ENCODE results near the gene DVL2.
"Not testable (repeated sequence)": the region's sequence is repeated elsewhere in the genome, so short reads cannot be mapped to it uniquely, and the experiment has no call there.

The DVL2 gene

GRCh38 chr17:7192271-7192937 lies 41.9 kb downstream of the DVL2 start:
- no peak overlapping the region for H3K27ac ChIP-seq
- H3K4me3 ChIP-seq: no peak overlapping the region
- peaks cover 38% of the 10 kb centered on the region; the same call in 1 of the 2 replicates for H3K36me3 ChIP-seq (ENCODE audit: insufficient read depth, low read length)
- H3K9ac ChIP-seq (ENCODE audit: insufficient read length): no peak overlapping the region
- H3K9me3 ChIP-seq (ENCODE audit: low read depth, low read length): no peaks in the 10 kb centered on the region
- TF ChIP-seq POLR2AphosphoS5 (IDR thresholded peaks at IDR 0.05; ENCODE audit: borderline replicate concordance, low read depth, low read length): no peak
- no peak for TF ChIP-seq EZH2 (IDR thresholded peaks at IDR 0.05)
- no peak for TF ChIP-seq FOXP2 (optimal IDR thresholded peaks at IDR 0.05; ENCODE audit: control extremely low read depth, extremely low read length, insufficient read depth)
- no peak for DNase-seq (ENCODE audit: low read depth, low spot score)

- Histone ChIP-seq H3K9me3 (ENCODE audit: low read depth, low read length) (no peaks in the 10 kb centered on the region), H3K27ac (no peak overlapping the region), H3K36me3 (ENCODE audit: insufficient read depth, low read length) (peaks cover 32% of the 10 kb centered on the region; the same call in 1 of the 2 replicates), H3K4me3 (no peak overlapping the region), H3K9ac (ENCODE audit: insufficient read length) (no peak overlapping the region)
- TF ChIP-seq POLR2AphosphoS5 (IDR thresholded peaks at IDR 0.05; ENCODE audit: borderline replicate concordance, low read depth, low read length) (no peak), EZH2 (IDR thresholded peaks at IDR 0.05) (no peak), FOXP2 (optimal IDR thresholded peaks at IDR 0.05; ENCODE audit: control extremely low read depth, extremely low read length, insufficient read depth) (no peak)
- DNase-seq (ENCODE audit: low read depth, low spot score): no peak
These were observed 42.6 kb downstream of the DVL2 start for GRCh38 chr17:7191571-7192270.

GRCh38 chr17:7191069-7191468 lies 43.2 kb downstream of the DVL2 start:
- H3K36me3 ChIP-seq (ENCODE audit: insufficient read depth, low read length): peaks cover 25% of the 10 kb centered on the region; the same call in 1 of the 2 replicates
- no peak for DNase-seq (ENCODE audit: low read depth, low spot score)
- no peak overlapping the region for H3K4me3 ChIP-seq
- H3K27ac ChIP-seq: no peak overlapping the region
- no peak overlapping the region for H3K9ac ChIP-seq (ENCODE audit: insufficient read length)
- TF ChIP-seq POLR2AphosphoS5 (IDR thresholded peaks at IDR 0.05; ENCODE audit: borderline replicate concordance, low read depth, low read length) (no peak), FOXP2 (optimal IDR thresholded peaks at IDR 0.05; ENCODE audit: control extremely low read depth, extremely low read length, insufficient read depth) (no peak), EZH2 (IDR thresholded peaks at IDR 0.05) (no peak)
- no peaks in the 10 kb centered on the region for H3K9me3 ChIP-seq (ENCODE audit: low read depth, low read length)

GRCh38 chr17:7190276-7190917 lies 43.9 kb downstream of the DVL2 start:
- H3K27ac ChIP-seq: no peak overlapping the region
- no peak overlapping the region for H3K9ac ChIP-seq (ENCODE audit: insufficient read length)
- DNase-seq (ENCODE audit: low read depth, low spot score): no peak
- no peaks in the 10 kb centered on the region for H3K9me3 ChIP-seq (ENCODE audit: low read depth, low read length)
- H3K4me3 ChIP-seq: no peak overlapping the region
- H3K36me3 ChIP-seq (ENCODE audit: insufficient read depth, low read length): peaks cover 19% of the 10 kb centered on the region; the same call in 1 of the 2 replicates
- TF ChIP-seq EZH2 (IDR thresholded peaks at IDR 0.05): no peak
- TF ChIP-seq POLR2AphosphoS5 (IDR thresholded peaks at IDR 0.05; ENCODE audit: borderline replicate concordance, low read depth, low read length): no peak
- no peak for TF ChIP-seq FOXP2 (optimal IDR thresholded peaks at IDR 0.05; ENCODE audit: control extremely low read depth, extremely low read length, insufficient read depth)

- H3K36me3 ChIP-seq (ENCODE audit: insufficient read depth, low read length): peaks cover 4% of the 10 kb centered on the region; the same call in 1 of the 2 replicates
- no peak overlapping the region for H3K9ac ChIP-seq (ENCODE audit: insufficient read length)
- no peak for TF ChIP-seq EZH2 (IDR thresholded peaks at IDR 0.05)
- no peak for TF ChIP-seq FOXP2 (optimal IDR thresholded peaks at IDR 0.05; ENCODE audit: control extremely low read depth, extremely low read length, insufficient read depth)
These were observed 48.1 kb downstream of the DVL2 start for GRCh38 chr17:7186241-7186640.

GRCh38 chr17:7184647-7185046 lies 49.7 kb downstream of the DVL2 start:
- Histone ChIP-seq H3K4me3 (no peak overlapping the region), H3K9ac (ENCODE audit: insufficient read length) (no peak overlapping the region), H3K9me3 (ENCODE audit: low read depth, low read length) (no peaks in the 10 kb centered on the region), H3K27ac (no peak overlapping the region), H3K36me3 (ENCODE audit: insufficient read depth, low read length) (no peaks in the 10 kb centered on the region)
- no peak for DNase-seq (ENCODE audit: low read depth, low spot score)
- TF ChIP-seq POLR2AphosphoS5 (IDR thresholded peaks at IDR 0.05; ENCODE audit: borderline replicate concordance, low read depth, low read length) (no peak), FOXP2 (optimal IDR thresholded peaks at IDR 0.05; ENCODE audit: control extremely low read depth, extremely low read length, insufficient read depth) (no peak), EZH2 (IDR thresholded peaks at IDR 0.05) (no peak)

More at GRCh38 chr17:7186241-7186640, 48.1 kb downstream of the DVL2 start:
- Histone ChIP-seq H3K4me3 (no peak overlapping the region), H3K27ac (no peak overlapping the region), H3K9me3 (ENCODE audit: low read depth, low read length) (no peaks in the 10 kb centered on the region)
- DNase-seq (ENCODE audit: low read depth, low spot score): no peak

- no peak for DNase-seq (ENCODE audit: low read depth, low spot score)
- TF ChIP-seq FOXP2 (optimal IDR thresholded peaks at IDR 0.05; ENCODE audit: control extremely low read depth, extremely low read length, insufficient read depth): no peak
- TF ChIP-seq POLR2AphosphoS5 (IDR thresholded peaks at IDR 0.05; ENCODE audit: borderline replicate concordance, low read depth, low read length): no peak
- no peak for TF ChIP-seq EZH2 (IDR thresholded peaks at IDR 0.05)
- H3K36me3 ChIP-seq (ENCODE audit: insufficient read depth, low read length): no peaks in the 10 kb centered on the region
- H3K9ac ChIP-seq (ENCODE audit: insufficient read length): no peak overlapping the region
- no peak overlapping the region for H3K27ac ChIP-seq
- H3K4me3 ChIP-seq: no peak overlapping the region
- H3K9me3 ChIP-seq (ENCODE audit: low read depth, low read length): no peaks in the 10 kb centered on the region
These were observed 50.2 kb downstream of the DVL2 start for GRCh38 chr17:7184091-7184488.

GRCh38 chr17:7183433-7184090 lies 50.8 kb downstream of the DVL2 start:
- no peak for DNase-seq (ENCODE audit: low read depth, low spot score)

GRCh38 chr17:7182101-7182500 lies 52.2 kb downstream of the DVL2 start:
- not testable (repeated sequence) for H3K27ac ChIP-seq; H3K36me3 ChIP-seq (ENCODE audit: insufficient read depth, low read length); DNase-seq (ENCODE audit: low read depth, low spot score); H3K4me3 ChIP-seq; H3K9me3 ChIP-seq (ENCODE audit: low read depth, low read length); H3K9ac ChIP-seq (ENCODE audit: insufficient read length)

More at GRCh38 chr17:7183433-7184090, 50.8 kb downstream of the DVL2 start:
- no peak overlapping the region for H3K4me3 ChIP-seq
- H3K9me3 ChIP-seq (ENCODE audit: low read depth, low read length): no peaks in the 10 kb centered on the region
- no peaks in the 10 kb centered on the region for H3K36me3 ChIP-seq (ENCODE audit: insufficient read depth, low read length)
- no peak overlapping the region for H3K27ac ChIP-seq
- H3K9ac ChIP-seq (ENCODE audit: insufficient read length): no peak overlapping the region
- TF ChIP-seq EZH2 (IDR thresholded peaks at IDR 0.05): no peak
- TF ChIP-seq FOXP2 (optimal IDR thresholded peaks at IDR 0.05; ENCODE audit: control extremely low read depth, extremely low read length, insufficient read depth): no peak
- TF ChIP-seq POLR2AphosphoS5 (IDR thresholded peaks at IDR 0.05; ENCODE audit: borderline replicate concordance, low read depth, low read length): no peak

Data from SK-N-MC (cell line).